A549 (cell line): ENCODE data around the gene WIPF3. TPM values are rescaled to one million over a fixed set of nuclear protein-coding genes. Genes with fewer than 3 reads are reported as not detected.

ENCODE experiments used
- ATAC-seq, 2 experiments: fragments of 200-7000 bp in 1 of 2; fragments of >200 bp in 1 of 2; cut with Nextera tagmentation in 1 of 2; cut with Tn5 transposase in 1 of 2; 3 replicates each; pipeline versions ENCODE4 v1.8.0 to v1.9.1; 2018 to 2020; ENCODE audit warnings: mild to moderate bottlenecking in 1 of 2, moderate library complexity in 1 of 2
- CTCF ChIA-PET: fragments of 300-600 bp; sonication (Branson Sonifier 250); formaldehyde crosslinking; extraction: SDS; loops from one replicate; lab custom pipeline; 2021; ENCODE audit warnings: antibody characterized with exemption, inconsistent platforms; lab: Yijun Ruan, JAX
- POLR2A ChIA-PET: fragments of 350-600 bp; formaldehyde crosslinking; extraction: SDS; loops from one replicate; lab custom pipeline; 2021; ENCODE audit warnings: antibody characterized with exemption, inconsistent platforms; lab: Yijun Ruan, JAX
- DNase-seq, 2 experiments: peaks; one replicate each; pipeline versions ENCODE4 v3.0.0 to v3.0.0-alpha.2; 2011 to 2016; ENCODE audit warnings: low read depth in 1 of 2, low spot score in 1 of 2
- FAIRE-seq: peaks from 2 replicates; lab custom pipeline; 2011; peaks lifted over from hg19 to GRCh38; lab: Jason Lieb, UNC
- H3K27ac ChIP-seq, 2 experiments: fragments of >200 bp; sonication (Bioruptor Twin); formaldehyde crosslinking; 3 replicates each; pipeline ENCODE4 v1.5.1; 2016 to 2017
- H3K4me1 ChIP-seq: fragments of >200 bp; sonication (Bioruptor Twin); formaldehyde crosslinking; 3 replicates; pipeline ENCODE4 v1.6.1; 2016
- H3K4me2 ChIP-seq: fragments of >200 bp; sonication (Bioruptor Twin); formaldehyde crosslinking; 3 replicates; pipeline ENCODE4 v1.6.1; 2016
- H3K4me3 ChIP-seq: fragments of >200 bp; sonication (Bioruptor Twin); formaldehyde crosslinking; 3 replicates; pipeline ENCODE4 v1.5.1; 2016
- H3K9me3 ChIP-seq: fragments of >200 bp; sonication (Bioruptor Twin); formaldehyde crosslinking; 3 replicates; pipeline ENCODE4 v1.6.1; 2016
- ATOH8 ChIP-seq: fragments of 250-450 bp; sonication (Bioruptor Pico); IDR thresholded peaks from 2 replicates; pipeline ENCODE4 v1.5.0; 2020; ENCODE audit warnings: low read depth, mild to moderate bottlenecking, moderate library complexity
- BHLHE40 ChIP-seq: IDR thresholded peaks from 2 replicates; pipeline ENCODE4 v1.6.1; 2012; ENCODE audit warnings: low read depth, low read length, inconsistent platforms
- EHF ChIP-seq: fragments of 250-450 bp; sonication (Bioruptor Pico); IDR thresholded peaks from 2 replicates; pipeline ENCODE4 v1.5.0; 2020; ENCODE audit warnings: mild to moderate bottlenecking
- EHMT2 ChIP-seq: fragments of 200-600 bp; sonication (generic); IDR thresholded peaks from 2 replicates; pipeline ENCODE4 v1.6.1; 2016; ENCODE audit warnings: antibody characterized with exemption, low read depth, mild to moderate bottlenecking, moderate library complexity
- ELK1 ChIP-seq: fragments of 150-350 bp; IDR thresholded peaks from 2 replicates; pipeline ENCODE4 v1.6.1; 2014; ENCODE audit warnings: low read depth, mild to moderate bottlenecking, low read length
- HDAC2 ChIP-seq: fragments of 200-600 bp; sonication (generic); IDR thresholded peaks from 2 replicates; pipeline ENCODE4 v1.6.1; 2016
- HEYL ChIP-seq: fragments of 250-450 bp; sonication (Bioruptor Pico); IDR thresholded peaks from 2 replicates; pipeline ENCODE4 v1.8.0; 2021; ENCODE audit warnings: mild to moderate bottlenecking, moderate library complexity
- HOXB13 ChIP-seq: fragments of 250-450 bp; sonication (Bioruptor Pico); IDR thresholded peaks from 2 replicates; pipeline ENCODE4 v1.5.0; 2020; ENCODE audit warnings: low read depth, mild to moderate bottlenecking, moderate library complexity
- HOXB5 ChIP-seq: fragments of 250-450 bp; sonication (Bioruptor Pico); IDR thresholded peaks from 2 replicates; pipeline ENCODE4 v1.5.0; 2020; ENCODE audit warnings: mild to moderate bottlenecking, moderate library complexity
- KDM1A ChIP-seq: fragments of 200-600 bp; sonication (generic); IDR thresholded peaks from 2 replicates; pipeline ENCODE4 v1.6.1; 2016; ENCODE audit warnings: low read depth, mild to moderate bottlenecking
- MAFK ChIP-seq: fragments of 450-650 bp; IDR thresholded peaks from 2 replicates; pipeline ENCODE4 v1.6.1; 2014; ENCODE audit not compliant: partially characterized antibody
- MAZ ChIP-seq: fragments of 150-350 bp; IDR thresholded peaks from 2 replicates; pipeline ENCODE4 v1.6.1; 2014; ENCODE audit warnings: antibody characterized with exemption, low read depth, low read length, borderline replicate concordance
- NFE2L2 ChIP-seq: fragments of 150-350 bp; conservative IDR thresholded peaks from 2 replicates; pipeline ENCODE4 v1.6.1; 2014; ENCODE audit warnings: low read length
- NR3C1 ChIP-seq: fragments of >200 bp; sonication (Bioruptor Twin); formaldehyde crosslinking; IDR thresholded peaks from 3 replicates; pipeline ENCODE4 v1.6.1; 2017
- PBX3 ChIP-seq: IDR thresholded peaks from 2 replicates; pipeline ENCODE4 v1.6.1; 2012
- POLR2AphosphoS2 ChIP-seq: conservative IDR thresholded peaks from 2 replicates; pipeline ENCODE4 v1.6.1; 2012; ENCODE audit warnings: low read length, improper control_type of control experiment, inconsistent platforms
- RAD21 ChIP-seq, 2 experiments: fragments of >200 bp in 1 of 2; sonication (Bioruptor Twin) in 1 of 2; formaldehyde crosslinking in 1 of 2; IDR thresholded peaks in 1 of 2; conservative IDR thresholded peaks in 1 of 2; 2 replicates in 1 of 2; 3 replicates in 1 of 2; pipeline ENCODE4 v1.6.1; 2012 to 2018; ENCODE audit warnings: inconsistent platforms in 1 of 2
- REST ChIP-seq: fragments of 200-600 bp; sonication (generic); IDR thresholded peaks from 2 replicates; pipeline ENCODE4 v1.6.1; 2016; ENCODE audit warnings: antibody characterized with exemption, mild to moderate bottlenecking, moderate library complexity
- RNF2 ChIP-seq: fragments of 200-600 bp; sonication (generic); IDR thresholded peaks from 2 replicates; pipeline ENCODE4 v1.6.1; 2016; ENCODE audit warnings: low read depth, mild to moderate bottlenecking, antibody characterized with exemption, moderate library complexity, borderline replicate concordance
- SREBF2 ChIP-seq: fragments of 450-650 bp; IDR thresholded peaks from 2 replicates; pipeline ENCODE4 v1.6.1; 2014; ENCODE audit warnings: mild to moderate bottlenecking, moderate library complexity
- TFCP2L1 ChIP-seq: fragments of 250-450 bp; sonication (Bioruptor Pico); IDR thresholded peaks from 2 replicates; pipeline ENCODE4 v1.5.0; 2021; ENCODE audit warnings: mild to moderate bottlenecking
- USF2 ChIP-seq: fragments of 450-650 bp; IDR thresholded peaks from 2 replicates; pipeline ENCODE4 v1.6.1; 2014; ENCODE audit warnings: antibody characterized with exemption
- ZC3H11A ChIP-seq: fragments of 450-650 bp; IDR thresholded peaks from 2 replicates; pipeline ENCODE4 v1.6.1; 2014; ENCODE audit warnings: antibody characterized with exemption, mild to moderate bottlenecking
- ZNF302 ChIP-seq: fragments of 250-450 bp; sonication (Bioruptor Pico); IDR thresholded peaks from 2 replicates; pipeline ENCODE4 v1.9.0; 2021; ENCODE audit warnings: inconsistent platforms, mild to moderate bottlenecking, moderate library complexity
- WGBS: methylation state at CpG from one replicate; pipeline ENCODE4 v1.1.6; 2017; ENCODE audit errors: missing lambda C conversion rate; 5-methylcytosine and 5-hydroxymethylcytosine counted together
- polyA minus RNA-seq: library from RNA; depleted of rRNA, polyadenylated mRNA; stranded (reverse); fragments of >200 nt; gene quantifications from 2 replicates; pipeline ENCODE4 v1.2.3, GENCODE V29; 2011; rRNA and poly(A)+ RNA removed
- polyA plus RNA-seq, 4 experiments: library from polyadenylated mRNA; depleted of rRNA in 3 of 4; stranded (reverse); fragments of >200 nt; fragmentation: RNase III in 1 of 4; extraction: RNeasy Plus Mini Kit Qiagen cat#74134 plus additional on column Dnase treatment in 1 of 4; gene quantifications; 2 replicates in 3 of 4; 3 replicates in 1 of 4; pipeline ENCODE4 v1.2.3, GENCODE V29; 2011 to 2017

Gene WIPF3
- polyA plus RNA-seq (2011; rRNA removed) (0.10 and 0.19 TPM in 2 replicates), polyA plus RNA-seq (2017; fragmentation: RNase III; extraction: RNeasy Plus Mini Kit Qiagen cat#74134 plus additional on column Dnase treatment) (0.30 to 0.42 TPM (median 0.36 TPM) in 3 replicates), polyA minus RNA-seq (0.25 and 0.49 TPM in 2 replicates)
- 0.09 and 0.12 TPM in 2 replicates for polyA plus RNA-seq (2012; cell fraction: cytosol; rRNA removed)
- 0.06 and 0.09 TPM in 2 replicates for polyA plus RNA-seq (2012; cell fraction: nucleus; rRNA removed)

GRCh38 chr7:29806208-29806994, at the start of gene WIPF3:
Gene WIPF3, plus strand, starts transcription at chr7:29806508. Its CDS starts 28,217 bp downstream, at chr7:29834725.
- WGBS, result 15% methylated on average over 15 of the region's 99 CpGs
- H3K4me2 ChIP-seq, result peak within 1 kb of the TSS; percentile 97
- H3K9me3 ChIP-seq, result no peaks in the 10 kb centered on the region
- peaks cover 4% of the 10 kb centered on the region; the same call in 1 of the 3 replicates for H3K4me1 ChIP-seq
- FAIRE-seq (no peak), DNase-seq (peak in 1 of 2 experiments; percentile 22), ATAC-seq (peak; percentile 57 to 62)
- CTCF ChIA-PET, result interaction anchor here (0.7 to 1.6 kb wide), 6 partner anchors 8 to 325 kb away, joined by 3 to 7 read pairs (median 6); no protein-coding TSS in a partner anchor
- H3K27ac ChIP-seq, result peak within 1 kb of the TSS; percentile 21 to 79; a peak in 5 of 6 replicates
- no peak for TF ChIP-seq RAD21 (conservative IDR thresholded peaks at IDR 0.05 in 1 of 2, IDR thresholded peaks at IDR 0.05 in 1 of 2)
- no peak for TF ChIP-seq SREBF2
- TF ChIP-seq NR3C1, result no peak
- no peak for TF ChIP-seq HDAC2
- TF ChIP-seq ZC3H11A, result no peak
- TF ChIP-seq ELK1, result no peak
- TF ChIP-seq HEYL, result no peak
- no peak for TF ChIP-seq MAZ
- TF ChIP-seq ATOH8 (CRISPR knock-in tag), result no peak
- no peak for TF ChIP-seq RNF2
- no peak for TF ChIP-seq REST
- POLR2A ChIA-PET, result no interaction called here
- peak within 1 kb of the TSS; percentile 59 for H3K4me3 ChIP-seq

- TF ChIP-seq PBX3 (no peak), HOXB13 (no peak), EHF (no peak), KDM1A (no peak), NR3C1 (no peak), USF2 (no peak), POLR2AphosphoS2 (no peak), EHMT2 (no peak), NFE2L2 (no peak), HOXB5 (CRISPR knock-in tag) (no peak), MAFK (no peak), ZNF302 (CRISPR knock-in tag) (no peak), BHLHE40 (no peak), TFCP2L1 (CRISPR knock-in tag) (no peak), REST (no peak)
- no peak for DNase-seq
- H3K27ac ChIP-seq, result no peak overlapping the region
- no peaks in the 10 kb centered on the region; the same call in 2 of the 3 replicates for H3K9me3 ChIP-seq
- no peak overlapping the region for H3K4me3 ChIP-seq
- no peak for FAIRE-seq
- no peak overlapping the region for H3K4me2 ChIP-seq
- 9% methylated on average over 1 of the region's 1 CpG for WGBS
- ChIA-PET POLR2A (no interaction called here), CTCF (no interaction called here)
- H3K4me1 ChIP-seq, result no peaks in the 10 kb centered on the region
- no peak for ATAC-seq
These were observed 43.0 kb upstream of the WIPF3 start for GRCh38 chr7:29763266-29763665.
